ENCODE measurements around the gene FAM162A.

GRCh38 chr3:122392868-122393844 lies 9.2 kb downstream of the FAM162A start:
- TF ChIP-seq, protein P1, sequence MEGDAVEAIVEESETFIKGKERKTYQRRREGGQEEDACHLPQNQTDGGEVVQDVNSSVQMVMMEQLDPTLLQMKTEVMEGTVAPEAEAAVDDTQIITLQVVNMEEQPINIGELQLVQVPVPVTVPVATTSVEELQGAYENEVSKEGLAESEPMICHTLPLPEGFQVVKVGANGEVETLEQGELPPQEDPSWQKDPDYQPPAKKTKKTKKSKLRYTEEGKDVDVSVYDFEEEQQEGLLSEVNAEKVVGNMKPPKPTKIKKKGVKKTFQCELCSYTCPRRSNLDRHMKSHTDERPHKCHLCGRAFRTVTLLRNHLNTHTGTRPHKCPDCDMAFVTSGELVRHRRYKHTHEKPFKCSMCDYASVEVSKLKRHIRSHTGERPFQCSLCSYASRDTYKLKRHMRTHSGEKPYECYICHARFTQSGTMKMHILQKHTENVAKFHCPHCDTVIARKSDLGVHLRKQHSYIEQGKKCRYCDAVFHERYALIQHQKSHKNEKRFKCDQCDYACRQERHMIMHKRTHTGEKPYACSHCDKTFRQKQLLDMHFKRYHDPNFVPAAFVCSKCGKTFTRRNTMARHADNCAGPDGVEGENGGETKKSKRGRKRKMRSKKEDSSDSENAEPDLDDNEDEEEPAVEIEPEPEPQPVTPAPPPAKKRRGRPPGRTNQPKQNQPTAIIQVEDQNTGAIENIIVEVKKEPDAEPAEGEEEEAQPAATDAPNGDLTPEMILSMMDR (IDR thresholded peaks at IDR 0.05; ENCODE audit: low read depth, low read length, poor library complexity, severe bottlenecking) = peak; percentile 78
- TF ChIP-seq EZH2phosphoT487 (IDR thresholded peaks at IDR 0.05; ENCODE audit: borderline replicate concordance, low read length) = no peak

All from DOHH2 (cell line).